Hematopoietic multipotent progenitor cell treated with erythropoietin and hydrocortisone succinate and interleukin-3 and kit ligand, for 8 days (in vitro differentiated cells): ENCODE data around the gene SLC66A2.
"Not testable (repeated sequence)": the region's sequence is repeated elsewhere in the genome, so short reads cannot be mapped to it uniquely, and the experiment has no call there.

Experiments
- DNase-seq: peaks from one replicate; pipeline ENCODE4 v3.0.0-alpha.2; 2015

SLC66A2 gene

DNA sequence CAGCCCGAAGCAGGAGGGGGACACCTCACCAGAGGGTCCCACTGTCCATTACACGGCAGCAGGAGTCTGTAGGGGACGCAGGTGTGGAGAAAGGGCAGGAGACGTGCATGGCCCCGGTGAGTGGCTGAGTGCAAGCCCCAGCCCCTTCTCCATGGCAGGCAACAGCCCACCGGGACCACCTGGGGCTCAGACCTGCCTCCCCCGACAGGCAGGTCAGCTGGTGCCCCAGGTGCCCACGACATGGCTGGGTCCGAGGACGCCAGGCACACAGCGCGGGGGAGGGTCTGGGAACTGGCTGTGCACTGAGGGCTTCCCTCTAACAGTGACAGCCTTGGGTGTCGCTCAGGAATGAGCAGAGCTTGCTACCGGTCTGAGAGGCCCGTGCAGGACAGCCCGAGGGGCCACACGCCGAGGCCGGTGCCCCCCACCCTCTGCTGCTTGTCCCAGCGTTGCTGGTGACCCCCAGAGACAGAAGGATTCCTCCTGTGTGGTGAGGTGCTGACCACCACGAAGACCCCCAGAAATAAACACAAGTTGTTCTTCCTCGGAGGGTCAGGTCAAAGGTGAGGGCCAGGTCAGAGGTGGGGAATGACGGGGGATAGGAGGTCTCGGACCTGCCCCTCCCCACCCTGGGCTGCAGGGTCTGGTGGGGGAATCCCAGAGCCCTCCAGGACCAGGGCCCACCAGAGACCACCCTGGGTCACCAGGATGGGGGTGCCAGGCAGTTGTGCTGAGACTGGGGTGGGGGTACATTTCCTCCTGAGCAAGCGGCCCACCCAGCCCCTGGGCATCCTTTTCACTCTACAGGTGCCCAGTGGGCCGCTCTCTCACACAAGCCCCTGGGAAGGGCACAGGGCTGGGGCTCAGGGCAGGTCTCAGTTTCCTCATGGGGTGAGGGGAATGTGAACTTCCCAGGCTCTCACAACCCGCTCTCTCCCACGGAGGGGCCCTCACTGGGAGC, 50.6 kb downstream of the SLC66A2 start:
- no peak for DNase-seq

DNA sequence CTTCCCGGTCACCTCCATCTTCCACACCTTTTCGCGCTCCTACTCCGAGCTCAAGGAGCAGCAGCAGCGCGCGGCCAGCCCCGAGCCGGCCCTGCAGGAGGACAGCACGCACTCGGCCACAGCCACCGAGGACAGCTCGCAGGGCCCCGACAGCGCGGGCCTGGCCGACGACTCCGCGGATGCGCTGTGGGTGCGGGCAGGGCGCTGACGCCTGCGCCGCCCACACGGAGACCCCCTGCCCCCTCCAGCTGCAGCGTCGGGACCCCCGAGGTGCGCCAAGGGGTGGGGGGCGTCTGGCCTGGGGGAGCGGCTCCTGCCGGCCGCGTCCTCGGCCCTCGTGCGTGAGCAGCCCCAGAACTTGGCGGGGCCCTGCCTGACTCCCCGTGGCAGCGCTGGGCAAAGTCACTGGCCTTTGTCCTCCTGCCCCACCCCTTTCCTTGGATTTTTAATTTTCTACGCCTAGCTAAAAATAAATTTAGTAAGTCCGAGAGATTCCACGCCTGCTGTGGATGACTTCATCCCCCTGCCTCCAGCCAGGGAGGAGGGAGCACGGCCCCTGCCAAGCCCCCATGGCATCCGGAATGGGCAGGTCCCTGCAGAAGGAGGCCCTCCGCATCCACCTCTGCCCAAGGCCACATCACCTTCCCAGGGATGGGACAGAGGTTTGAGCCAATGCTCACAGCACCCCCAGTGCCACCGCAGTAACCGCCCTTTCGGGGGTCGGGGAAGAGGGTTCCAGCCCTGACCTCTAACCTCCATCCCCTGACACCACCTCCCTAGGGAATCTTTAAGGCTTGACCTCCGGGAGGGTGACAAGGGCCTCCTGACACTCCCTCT, 51.6 kb downstream of the SLC66A2 start:
- no peak for DNase-seq

DNA sequence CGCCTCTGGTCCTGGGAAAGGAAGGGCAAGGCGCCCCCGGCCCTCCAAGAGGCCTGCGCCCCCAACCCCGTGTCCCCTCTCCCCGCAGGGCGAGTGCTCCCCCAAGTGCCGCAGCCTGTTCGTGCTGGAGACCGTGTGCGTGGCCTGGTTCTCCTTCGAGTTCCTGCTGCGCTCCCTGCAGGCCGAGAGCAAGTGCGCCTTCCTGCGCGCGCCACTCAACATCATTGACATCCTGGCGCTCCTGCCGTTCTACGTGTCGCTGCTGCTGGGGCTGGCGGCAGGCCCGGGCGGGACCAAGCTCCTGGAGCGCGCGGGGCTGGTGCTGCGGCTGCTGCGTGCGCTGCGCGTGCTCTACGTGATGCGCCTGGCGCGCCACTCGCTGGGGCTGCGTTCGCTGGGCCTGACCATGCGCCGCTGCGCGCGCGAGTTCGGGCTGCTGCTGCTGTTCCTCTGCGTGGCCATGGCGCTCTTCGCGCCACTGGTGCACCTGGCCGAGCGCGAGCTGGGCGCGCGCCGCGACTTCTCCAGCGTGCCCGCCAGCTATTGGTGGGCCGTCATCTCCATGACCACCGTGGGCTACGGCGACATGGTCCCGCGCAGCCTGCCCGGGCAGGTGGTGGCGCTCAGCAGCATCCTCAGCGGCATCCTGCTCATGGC, 52.4 kb downstream of the SLC66A2 start:
- no peak for DNase-seq

DNA sequence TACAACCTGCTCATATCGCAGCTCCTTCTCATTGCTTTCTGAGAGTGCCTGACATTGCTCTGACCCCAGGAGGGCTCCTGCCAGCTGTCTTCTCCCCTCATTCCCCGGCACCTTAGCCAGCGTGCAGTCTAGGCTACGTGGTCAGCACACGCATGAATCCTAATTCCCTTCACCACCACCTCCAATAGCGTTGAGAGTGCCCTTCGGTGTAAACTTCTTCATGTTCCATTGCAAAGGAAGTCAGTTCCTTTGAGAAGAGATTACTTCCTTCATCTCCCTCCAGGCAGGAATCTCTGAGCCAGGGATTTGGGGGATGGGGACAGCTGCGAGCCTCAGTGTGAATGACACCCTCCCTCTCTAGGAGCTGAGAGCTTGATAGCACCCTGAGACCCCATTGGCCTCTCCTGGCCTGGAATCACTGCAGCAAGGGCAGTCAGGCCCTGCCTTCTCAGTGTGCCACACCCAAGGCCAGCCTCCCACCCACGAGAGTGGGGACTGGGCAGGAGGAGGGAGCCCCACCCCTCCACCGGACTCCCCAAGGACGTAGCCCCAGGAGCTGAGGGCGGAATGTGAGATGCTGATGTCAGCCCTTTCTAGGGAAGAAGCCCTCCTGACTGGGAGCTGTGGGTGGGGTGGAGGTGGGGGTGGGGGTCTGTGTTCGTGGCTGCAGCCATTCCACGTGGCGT, 53.4 kb downstream of the SLC66A2 start:
- DNase-seq, result no peak

DNA sequence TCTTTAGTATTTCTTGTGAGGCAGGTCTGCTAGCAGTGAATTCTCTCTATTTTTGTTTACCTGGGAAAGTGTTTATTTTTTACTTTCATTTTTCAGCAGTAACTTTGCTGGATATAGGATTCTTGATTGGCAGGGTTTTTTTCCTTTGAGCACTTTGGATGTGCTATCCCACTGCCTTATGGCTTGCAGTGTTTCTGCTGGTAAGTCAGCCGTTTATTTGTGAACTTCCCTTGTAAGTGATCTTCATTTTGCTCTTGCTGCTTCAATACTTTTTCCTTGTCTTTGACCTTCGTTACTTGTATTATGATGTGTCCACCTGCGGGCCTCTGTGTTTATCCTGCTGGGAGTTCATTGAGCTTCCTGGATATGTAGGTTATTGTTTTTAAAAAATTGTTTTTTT, 54.7 kb downstream of the SLC66A2 start:
- no peak for DNase-seq

DNA sequence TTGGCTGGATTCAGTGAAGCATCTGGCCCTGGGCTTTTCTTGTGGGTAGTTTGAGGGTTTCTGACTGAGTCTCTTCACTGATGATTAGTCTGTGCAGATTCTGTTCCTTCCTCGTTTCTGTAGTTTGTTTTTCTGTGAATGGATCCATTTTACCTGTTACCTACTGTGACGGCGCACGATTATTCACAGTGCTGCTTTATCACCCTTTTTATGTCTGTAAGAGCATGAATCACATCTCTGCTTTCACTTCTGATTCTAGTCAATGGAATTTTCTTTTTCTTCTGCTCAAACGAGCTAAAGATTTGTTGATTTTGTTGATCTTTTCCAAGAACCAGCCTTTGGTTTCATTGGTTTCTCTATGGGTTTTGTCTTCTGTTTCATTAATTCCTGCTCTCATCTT, 60.8 kb downstream of the SLC66A2 start:
- DNase-seq, result no peak

DNA sequence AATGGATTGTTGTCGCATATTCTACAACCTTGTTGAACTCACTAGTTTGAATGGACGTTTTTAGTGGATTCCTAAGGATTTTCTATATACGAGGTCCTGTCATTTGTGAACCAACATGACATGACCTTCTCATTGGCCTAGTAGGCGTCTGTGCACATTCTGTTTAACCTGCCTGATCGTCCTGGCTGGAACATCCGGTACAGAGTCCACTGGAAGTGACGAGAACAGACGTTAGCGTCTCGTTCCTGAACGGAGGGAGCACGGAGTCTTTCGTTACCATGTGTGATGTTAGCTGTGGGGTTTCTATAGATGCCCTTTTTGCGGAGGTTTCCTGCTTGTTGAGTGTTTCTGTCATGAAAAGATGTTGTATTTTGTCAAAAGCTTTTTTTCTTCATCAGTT, 61.9 kb downstream of the SLC66A2 start:
- DNase-seq, result no peak

DNA sequence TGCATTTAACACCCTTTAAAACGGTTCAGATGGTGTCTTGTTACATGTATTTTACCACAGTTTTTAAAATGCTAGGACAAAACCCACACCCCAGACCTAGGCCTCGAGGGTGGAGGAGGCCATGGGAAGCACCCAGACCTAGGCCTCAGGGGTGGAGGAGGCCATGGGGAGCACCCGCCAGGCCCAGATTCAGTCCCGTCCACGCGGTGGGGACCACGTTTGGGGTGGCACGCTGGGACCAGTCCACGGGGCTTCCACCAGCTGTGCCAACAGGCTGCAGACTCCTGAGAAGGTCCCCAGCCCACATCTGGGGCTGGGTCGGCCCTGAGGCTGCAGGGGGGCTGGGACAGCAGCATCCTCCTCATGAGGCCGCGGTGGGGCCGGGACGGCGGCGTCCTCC, 63.4 kb downstream of the SLC66A2 start:
- no peak for DNase-seq

DNA sequence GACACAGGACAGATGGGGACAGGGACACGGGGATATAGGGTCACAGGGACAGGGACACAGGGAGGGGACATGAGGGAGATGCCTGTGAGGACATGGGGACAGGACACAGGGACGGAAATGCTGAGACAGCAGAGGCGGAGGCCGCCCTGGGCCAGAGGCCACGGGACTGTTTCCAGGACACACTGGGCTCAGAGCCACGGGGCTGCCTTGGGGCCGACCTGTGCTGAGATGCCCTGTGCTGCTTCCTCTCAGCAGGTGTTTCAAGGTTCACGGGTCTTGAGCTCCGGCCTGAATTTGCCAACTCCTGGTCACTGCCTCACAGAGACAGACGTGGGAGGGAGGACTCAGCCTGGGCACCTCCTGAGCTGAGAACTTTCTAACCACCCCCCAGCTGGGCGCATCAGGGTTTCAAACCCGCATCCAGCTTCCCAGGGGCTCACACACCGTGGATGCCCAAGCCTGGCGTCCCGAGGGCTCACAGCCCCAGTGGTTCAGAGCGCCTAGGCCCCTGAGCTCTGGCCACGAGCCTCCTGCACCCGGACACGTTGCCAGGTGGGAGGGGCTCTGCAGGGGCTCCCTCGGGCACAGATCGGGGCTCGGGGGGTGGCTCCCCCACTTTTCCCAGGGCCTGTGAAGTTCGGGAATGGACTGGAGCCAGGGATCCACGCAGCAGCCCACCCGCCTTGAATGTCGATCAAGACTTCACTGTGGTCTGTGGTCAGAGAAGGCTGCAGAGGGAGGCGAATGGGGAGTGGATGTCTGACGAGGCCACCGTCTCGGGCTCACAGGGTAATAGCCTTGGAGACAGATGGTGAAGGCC, 64.1 kb downstream of the SLC66A2 start:
- DNase-seq, result no peak

DNA sequence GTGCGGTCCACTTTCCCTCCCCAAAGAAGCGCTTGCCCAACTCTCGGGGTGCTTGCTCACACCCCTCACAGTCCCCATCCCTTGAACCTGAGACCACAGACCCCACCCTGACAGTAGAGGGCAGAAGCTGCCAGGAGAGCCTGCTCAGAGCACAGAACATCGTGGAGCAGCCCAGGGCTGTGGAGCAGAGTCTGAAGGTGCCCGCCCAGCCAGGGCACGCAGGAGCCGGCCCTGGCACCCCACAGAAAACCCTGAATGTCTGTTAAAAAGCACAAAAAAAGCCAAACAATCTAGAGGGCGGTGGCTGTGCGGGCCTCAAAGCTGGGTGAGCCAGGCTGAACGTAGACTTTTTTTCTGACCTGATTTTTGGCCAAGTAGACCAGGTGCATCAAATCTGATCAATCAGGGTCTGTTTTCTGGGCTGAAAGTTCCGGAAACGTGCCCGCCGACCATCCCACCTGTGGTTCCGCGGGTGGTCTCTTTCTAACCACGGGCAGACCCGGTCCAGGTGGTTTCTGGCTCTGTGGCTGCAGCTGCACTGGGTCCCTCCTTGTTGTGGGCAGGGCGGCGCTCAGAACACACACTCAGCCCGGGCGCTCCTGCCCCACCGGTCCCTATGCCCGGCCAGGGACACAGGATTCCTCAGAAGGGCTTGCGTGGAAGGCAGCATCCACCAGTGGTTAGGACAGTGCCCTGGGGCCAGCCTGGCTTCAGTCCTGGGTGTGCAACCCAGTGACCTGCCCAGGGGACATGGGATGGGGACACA, 66.3 kb downstream of the SLC66A2 start:
- DNase-seq, result no peak

DNA sequence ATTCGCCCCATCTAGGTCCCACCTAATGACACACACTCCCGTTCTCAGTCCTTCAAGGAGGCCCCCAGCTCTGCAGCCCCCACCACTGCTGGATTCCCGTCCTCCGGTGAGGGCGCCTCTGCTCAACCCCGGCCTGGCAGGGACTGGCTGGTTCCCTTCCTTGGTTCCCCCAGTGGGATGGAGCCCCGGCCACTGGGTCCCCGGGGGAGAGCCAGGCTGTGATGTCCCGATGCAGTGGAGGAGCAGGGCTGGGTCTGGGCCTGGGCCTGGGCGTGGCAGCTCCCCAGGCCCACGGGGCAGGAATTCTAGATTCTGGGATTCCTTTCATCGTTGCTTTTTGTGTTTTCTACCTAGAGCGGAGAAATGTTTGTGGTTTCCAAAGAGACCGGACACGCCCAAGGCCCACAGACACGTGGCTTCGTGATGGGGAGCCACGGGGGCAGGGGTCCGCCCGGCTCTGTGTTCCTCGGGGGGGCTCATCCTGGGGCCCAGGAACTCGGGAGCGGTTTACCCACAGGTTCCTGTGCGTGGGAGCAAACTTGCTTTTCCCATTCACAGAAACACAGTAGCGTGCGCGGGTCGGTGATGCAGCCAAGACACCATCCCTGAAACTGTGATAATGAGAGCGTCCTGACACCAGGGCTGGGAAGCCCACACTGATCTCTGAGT, 67.0 kb downstream of the SLC66A2 start:
- no peak for DNase-seq

DNA sequence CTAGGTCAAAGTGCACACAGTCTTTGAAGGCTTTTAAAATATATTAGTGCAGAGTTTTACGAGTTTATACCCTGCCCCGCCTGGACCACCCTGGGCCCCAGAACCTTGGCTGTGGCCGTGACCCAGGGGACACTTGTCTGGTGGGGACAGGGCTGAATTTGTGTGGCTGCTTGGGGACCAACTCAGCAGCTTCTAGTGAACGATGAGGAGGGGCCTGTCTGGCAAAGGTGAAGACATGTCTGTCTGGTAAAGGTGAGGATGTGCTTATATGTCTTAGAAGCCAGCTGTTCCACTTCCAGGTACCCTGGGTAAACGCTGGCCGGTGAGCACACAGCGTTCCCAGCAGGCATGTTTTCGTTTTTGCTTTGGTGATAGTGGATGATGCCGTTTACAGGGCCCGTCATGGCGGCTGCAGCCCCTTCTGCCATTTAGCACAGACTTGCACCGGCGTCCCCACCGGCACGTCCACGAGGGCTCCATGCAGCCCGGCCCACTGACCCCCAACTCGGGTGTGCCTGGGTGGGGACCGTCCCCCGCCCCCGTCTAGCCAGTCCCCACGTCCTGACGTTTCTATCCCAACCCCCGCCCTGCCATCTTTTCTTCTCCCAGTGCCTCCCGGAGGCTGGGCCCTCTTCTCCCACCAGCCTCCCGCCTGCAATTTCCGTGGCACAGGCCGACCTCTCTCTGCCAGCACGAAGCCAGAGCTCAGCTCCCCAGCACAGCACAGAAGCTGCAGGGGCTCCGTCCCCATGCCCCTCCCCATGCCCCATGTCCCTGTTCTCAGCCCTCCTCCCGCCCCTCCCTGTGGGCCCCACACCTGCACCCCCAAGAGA, 67.8 kb downstream of the SLC66A2 start:
- DNase-seq, result no peak

DNA sequence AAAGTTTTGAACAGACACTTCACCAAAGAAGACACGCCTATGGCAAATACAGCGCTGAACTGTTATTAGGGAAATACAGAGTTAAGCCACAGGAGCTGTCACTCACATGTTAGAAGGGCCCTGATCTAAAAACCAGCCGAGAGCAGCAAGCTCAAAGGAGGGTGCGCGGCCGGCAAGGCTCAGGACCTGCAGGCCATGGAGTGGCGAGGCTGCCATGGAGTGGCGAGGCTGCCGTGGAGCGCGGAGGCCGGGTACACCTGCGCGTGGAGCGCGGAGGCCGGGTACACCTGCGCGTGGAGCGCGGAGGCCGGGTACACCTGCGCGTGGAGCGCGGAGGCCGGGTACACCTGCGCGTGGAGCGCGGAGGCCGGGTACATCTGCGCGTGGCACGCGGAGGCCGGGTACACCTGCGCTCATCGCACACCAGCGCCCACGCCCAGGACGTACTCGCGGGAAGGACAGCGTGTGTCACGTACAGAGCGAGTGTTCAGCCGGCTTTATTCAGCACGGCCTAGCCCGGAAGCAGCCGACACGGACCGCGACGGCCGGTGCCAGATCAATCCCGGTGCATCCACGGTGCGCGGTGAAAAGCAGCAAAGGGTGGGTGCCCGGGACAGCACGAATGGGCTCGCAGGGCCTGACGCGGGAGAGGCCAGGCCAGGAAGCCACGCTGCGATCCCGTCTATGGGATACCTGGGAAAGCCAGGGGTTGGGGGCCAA, 68.8 kb downstream of the SLC66A2 start:
- no peak for DNase-seq

DNA sequence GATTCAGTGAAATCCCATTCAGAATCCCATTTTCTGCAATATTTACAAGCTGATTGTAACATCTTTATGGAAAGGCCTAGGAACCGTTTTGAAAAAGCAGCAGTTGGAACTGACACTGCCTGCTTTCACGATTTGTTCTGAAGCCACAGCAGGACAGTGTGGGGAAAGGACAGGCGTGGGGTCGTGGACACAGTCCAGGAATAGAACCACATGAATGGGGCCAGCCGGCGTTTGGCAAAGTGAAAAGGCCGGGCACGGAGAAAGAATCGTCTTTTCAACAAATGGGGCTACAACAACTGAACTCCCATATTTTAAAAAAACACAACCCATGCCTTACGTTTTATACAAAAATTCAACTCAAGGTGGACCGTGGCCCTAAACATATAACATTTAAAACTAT, 69.8 kb downstream of the SLC66A2 start:
- DNase-seq, result no peak

DNA sequence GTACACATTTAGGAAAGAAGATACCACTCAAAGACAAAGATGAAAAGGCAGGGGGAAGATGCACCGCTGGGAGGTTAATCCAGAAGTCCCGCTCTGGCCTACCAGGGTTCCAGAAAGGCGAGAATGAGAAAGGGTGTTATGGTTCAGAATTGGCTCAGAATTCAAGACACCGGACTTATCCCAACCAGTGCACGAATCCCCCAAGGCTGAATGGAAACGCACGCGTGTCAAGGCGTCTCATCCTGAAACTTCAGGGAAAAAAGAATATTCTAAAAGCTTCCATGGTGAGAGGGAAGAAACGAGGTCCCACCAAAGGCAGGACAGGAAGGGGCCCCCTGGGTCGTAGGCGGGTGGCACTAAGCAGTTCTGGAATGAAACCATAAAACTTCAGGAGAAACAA, 71.9 kb downstream of the SLC66A2 start:
- no peak for DNase-seq

DNA sequence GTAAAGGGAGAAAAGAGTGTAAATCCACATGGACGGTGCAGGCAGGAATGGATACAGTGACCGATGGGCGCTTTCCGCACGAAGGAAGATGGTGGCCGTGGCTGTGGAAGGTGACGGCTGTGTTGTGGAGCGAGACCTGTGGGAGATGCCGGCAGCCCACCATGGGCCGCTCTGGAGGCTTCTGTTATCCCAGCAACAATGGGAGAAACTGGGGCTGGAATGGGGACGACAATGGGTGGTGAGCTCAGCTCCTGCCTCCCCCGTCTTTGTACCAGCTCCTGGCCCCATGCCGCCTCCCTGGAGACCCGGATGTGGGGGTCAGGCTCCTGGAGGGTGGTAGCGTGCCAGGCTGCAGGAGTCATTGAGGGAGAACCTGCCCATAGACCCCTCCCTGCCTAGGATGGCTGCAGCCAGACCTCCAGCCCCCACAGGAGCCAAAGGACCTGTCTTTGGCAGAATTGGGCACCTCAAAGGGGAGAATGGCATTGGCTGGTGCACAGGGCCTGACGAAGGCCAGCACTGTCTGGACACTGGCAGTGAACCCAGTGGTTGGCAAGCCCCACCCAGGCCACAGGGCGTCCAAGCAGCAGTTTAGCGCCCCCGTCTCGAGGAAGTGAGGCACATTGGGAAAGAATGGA, 72.6 kb downstream of the SLC66A2 start:
- no peak for DNase-seq

DNA sequence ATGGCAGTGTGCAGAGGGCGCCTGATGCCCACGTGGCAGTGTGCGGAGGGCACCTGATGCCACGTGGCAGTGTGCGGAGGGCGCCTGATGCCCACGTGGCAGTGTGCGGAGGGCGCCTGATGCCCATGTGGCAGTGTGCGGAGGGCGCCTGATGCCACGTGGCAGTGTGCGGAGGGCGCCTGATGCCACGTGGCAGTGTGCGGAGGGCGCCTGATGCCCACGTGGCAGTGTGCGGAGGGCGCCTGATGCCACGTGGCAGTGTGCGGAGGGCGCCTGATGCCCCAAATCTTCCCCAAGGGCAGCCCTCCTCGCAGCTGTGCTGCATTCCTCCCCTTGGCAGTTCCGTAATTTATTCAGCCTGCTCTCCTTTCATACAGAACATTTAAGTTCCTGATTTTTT, 73.2 kb downstream of the SLC66A2 start:
- DNase-seq, result not testable (repeated sequence)
